Measurements from ENCODE around the gene LAMP5.
A peak's percentile ranks its signal among the peaks of the same experiment; 100 is the strongest.

LAMP5 gene

DNA sequence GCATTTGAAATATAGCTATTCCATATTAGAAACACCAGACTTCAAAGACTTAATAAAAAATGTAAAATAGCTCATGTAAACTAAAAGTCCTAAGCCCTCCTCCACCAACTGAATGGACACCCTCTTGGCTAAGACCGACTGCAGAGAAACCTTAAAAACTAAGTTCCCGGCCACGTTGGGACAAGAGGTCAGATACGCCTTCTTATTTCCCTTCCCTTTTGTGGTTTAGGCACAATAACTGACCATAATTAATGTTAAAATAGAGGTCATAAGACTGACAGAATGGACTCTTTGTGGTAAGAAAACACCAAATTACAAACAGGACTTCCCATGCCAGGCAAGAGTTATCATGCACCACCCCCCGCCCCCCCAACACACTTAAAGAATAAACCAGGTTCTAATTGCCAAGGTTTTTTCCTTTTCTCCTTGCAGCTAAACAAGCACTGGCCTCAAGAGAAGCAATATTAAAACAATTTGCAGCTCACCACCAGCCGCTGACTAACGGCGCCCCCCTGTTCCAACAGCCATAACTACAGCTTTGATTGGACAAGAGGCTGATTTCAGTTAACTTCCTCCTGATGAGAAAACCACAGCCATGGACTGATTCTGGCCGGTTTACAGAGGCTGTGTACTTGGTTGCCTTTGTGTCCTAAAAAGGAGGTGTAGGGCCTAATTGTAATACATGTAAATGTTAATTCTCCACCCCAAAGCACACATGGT lies 10.7 kb upstream of the LAMP5 start:
- no peaks in the 10 kb centered on the region for H3K27me3 ChIP-seq
- peak; percentile 37 for DNase-seq

DNA sequence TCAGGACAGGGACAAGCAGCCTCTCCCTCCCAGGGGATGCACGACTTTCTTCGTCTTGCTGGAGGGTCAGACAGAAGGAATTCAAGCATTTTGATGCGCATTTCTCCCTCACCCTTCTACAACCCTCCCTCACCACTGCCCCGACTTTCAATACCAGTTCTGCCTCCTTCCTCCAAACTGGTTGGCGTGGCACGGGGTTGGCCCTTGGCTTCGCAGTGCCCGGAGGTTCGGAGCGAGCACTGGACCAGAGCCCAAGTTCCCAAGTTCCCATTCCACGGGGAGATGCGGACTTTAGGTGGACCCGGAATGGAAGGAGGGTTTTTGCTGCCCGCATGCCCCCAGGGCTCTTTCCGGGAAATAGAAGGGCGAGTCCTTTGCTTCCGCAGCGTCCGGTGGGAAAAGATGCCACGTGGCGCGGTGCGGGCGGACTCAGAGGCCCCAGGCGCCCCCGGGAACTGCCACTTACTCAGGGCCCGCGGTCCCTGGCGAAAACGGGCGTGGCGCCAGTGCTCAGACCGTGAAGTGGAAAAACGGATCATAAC lies 8.0 kb upstream of the LAMP5 start:
- H3K4me3 ChIP-seq (ENCODE audit: low read depth, low read length) = no peak overlapping the region
- no peaks in the 10 kb centered on the region for H3K27me3 ChIP-seq
- H3K4me1 ChIP-seq = no peaks in the 10 kb centered on the region
- H3K36me3 ChIP-seq = no peaks in the 10 kb centered on the region
- no peaks in the 10 kb centered on the region for H3K9me3 ChIP-seq
- TF ChIP-seq, protein P1, sequence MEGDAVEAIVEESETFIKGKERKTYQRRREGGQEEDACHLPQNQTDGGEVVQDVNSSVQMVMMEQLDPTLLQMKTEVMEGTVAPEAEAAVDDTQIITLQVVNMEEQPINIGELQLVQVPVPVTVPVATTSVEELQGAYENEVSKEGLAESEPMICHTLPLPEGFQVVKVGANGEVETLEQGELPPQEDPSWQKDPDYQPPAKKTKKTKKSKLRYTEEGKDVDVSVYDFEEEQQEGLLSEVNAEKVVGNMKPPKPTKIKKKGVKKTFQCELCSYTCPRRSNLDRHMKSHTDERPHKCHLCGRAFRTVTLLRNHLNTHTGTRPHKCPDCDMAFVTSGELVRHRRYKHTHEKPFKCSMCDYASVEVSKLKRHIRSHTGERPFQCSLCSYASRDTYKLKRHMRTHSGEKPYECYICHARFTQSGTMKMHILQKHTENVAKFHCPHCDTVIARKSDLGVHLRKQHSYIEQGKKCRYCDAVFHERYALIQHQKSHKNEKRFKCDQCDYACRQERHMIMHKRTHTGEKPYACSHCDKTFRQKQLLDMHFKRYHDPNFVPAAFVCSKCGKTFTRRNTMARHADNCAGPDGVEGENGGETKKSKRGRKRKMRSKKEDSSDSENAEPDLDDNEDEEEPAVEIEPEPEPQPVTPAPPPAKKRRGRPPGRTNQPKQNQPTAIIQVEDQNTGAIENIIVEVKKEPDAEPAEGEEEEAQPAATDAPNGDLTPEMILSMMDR (IDR thresholded peaks at IDR 0.05; ENCODE audit: low read depth, low read length) = no peak
- no peak for DNase-seq

More for the DNA sequence above, 10.7 kb upstream of the LAMP5 start:
- Histone ChIP-seq H3K4me1 (no peaks in the 10 kb centered on the region), H3K9me3 (no peaks in the 10 kb centered on the region), H3K36me3 (no peaks in the 10 kb centered on the region), H3K4me3 (ENCODE audit: low read depth, low read length) (no peak overlapping the region)
- TF ChIP-seq, protein P1 (IDR thresholded peaks at IDR 0.05; ENCODE audit: low read depth, low read length) = peak; percentile 53

DNA sequence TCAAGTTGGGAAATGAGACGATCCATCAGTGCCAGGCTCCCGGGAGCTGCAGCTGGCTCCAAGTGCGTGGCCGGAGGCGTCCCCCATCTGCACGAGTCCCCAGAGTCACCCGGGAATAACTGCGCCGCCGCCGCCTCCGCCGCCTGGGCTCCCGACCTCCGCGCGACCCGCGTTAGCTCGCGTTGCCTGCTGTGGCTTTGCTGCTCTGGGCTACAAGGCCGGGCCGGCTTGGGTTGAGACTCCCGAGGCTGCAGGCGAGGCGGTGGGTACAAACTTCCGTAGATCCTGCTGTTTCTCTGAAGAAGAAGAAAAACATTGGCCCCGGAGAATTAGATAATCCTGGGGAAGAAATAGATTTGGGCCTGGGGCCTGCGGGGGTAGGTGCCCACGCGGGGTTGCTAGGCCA lies 7.4 kb upstream of the LAMP5 start:
- no peak for DNase-seq
- no peaks in the 10 kb centered on the region for H3K36me3 ChIP-seq
- H3K27me3 ChIP-seq = no peaks in the 10 kb centered on the region
- no peaks in the 10 kb centered on the region for H3K9me3 ChIP-seq
- H3K4me1 ChIP-seq = no peaks in the 10 kb centered on the region
- TF ChIP-seq, protein P1 (IDR thresholded peaks at IDR 0.05; ENCODE audit: low read depth, low read length) = no peak
- no peak overlapping the region for H3K4me3 ChIP-seq (ENCODE audit: low read depth, low read length)

DNA sequence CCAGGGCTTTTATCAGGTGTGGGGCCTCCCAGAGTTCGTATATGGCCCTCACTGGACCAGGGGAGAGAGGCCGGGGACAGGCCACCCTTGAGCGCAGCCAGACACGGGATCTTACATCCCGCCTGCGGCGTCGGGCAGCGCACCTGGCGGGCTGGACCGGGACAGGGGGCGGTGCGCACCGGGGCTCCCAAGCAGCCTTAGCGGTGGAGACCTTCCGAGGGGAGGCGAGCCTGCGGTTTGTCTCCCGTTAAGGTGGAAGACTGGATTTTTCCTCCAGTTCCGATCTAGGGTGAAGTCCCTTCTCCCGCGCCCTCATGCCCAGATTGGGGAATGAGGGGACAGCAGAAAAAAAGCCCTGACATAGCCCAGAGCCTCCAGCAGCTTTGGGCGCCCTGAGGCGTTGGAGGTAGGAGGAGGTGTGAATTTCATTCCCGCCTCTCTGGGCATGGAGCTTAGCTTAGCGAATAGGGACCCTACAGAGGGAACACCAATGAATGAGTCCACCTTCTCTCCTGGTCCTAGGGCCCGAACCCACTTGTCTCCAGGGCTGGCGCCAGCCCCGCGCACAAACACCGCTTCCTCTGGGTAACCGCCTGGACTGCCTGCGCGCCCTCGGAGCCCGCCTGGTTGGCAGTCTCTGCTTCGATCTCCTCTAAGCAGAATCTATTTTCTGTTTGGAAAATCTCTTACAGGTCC lies 6.7 kb upstream of the LAMP5 start:
- Histone ChIP-seq H3K27me3 (no peaks in the 10 kb centered on the region), H3K36me3 (no peaks in the 10 kb centered on the region), H3K4me3 (ENCODE audit: low read depth, low read length) (no peak overlapping the region), H3K4me1 (no peaks in the 10 kb centered on the region), H3K9me3 (no peaks in the 10 kb centered on the region)
- no peak for DNase-seq
- TF ChIP-seq, protein P1 (IDR thresholded peaks at IDR 0.05; ENCODE audit: low read depth, low read length) = no peak

DNA sequence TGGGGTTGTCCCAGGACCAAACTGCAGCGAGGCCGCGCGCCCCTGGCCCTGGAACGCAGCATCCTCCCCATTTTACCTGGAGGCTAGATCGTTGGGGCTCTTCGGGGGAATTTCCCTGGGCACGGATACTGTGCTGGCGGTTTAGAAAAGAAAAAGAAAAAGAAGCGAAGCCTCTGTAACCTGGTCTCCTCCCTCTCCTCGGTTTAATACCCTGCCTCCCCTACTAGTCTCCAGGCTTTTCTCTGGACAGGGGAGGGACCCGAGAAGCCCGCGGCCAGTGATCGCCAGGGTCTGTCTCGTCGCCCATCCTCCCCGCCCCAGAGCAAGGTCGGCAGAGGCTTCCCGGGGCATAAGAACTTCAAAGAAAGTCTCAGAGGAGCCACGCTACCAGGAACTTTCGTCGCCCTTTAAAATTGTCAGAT lies 6.1 kb upstream of the LAMP5 start:
- Histone ChIP-seq H3K27me3 (no peaks in the 10 kb centered on the region), H3K36me3 (no peaks in the 10 kb centered on the region), H3K4me1 (no peaks in the 10 kb centered on the region), H3K9me3 (no peaks in the 10 kb centered on the region), H3K4me3 (ENCODE audit: low read depth, low read length) (no peak overlapping the region)
- DNase-seq = no peak
- TF ChIP-seq, protein P1 (IDR thresholded peaks at IDR 0.05; ENCODE audit: low read depth, low read length) = no peak
